ENCODE measurements around the gene ZNF616.

Gene ZNF616

GRCh38 chr19:52120286-52120685 is 19.5 kb downstream of the ZNF616 start:
- no peaks in the 10 kb centered on the region for H3K4me1 ChIP-seq
- peaks cover 98 to 100% (median 100%) of the 10 kb centered on the region in 3 donors for H3K36me3 ChIP-seq
- intact Hi-C loops (cut with DNase I; ENCODE audit: low total_unique reads), result no loop called here
- no peaks in the 10 kb centered on the region for H3K27me3 ChIP-seq
- no peak overlapping the region for H3K4me3 ChIP-seq
- peaks cover 4 to 88% (median 85%) of the 10 kb centered on the region in 3 donors for H3K9me3 ChIP-seq
- no peak for TF ChIP-seq CTCF (IDR thresholded peaks at IDR 0.05)
- DNase-seq, result no peak
- H3K27ac ChIP-seq, result no peak overlapping the region

- no peak overlapping the region for H3K4me3 ChIP-seq
- no peaks in the 10 kb centered on the region for H3K4me1 ChIP-seq
- H3K27me3 ChIP-seq, result no peaks in the 10 kb centered on the region
- TF ChIP-seq CTCF (IDR thresholded peaks at IDR 0.05), result no peak
- H3K27ac ChIP-seq, result no peak overlapping the region
- H3K9me3 ChIP-seq, result peaks cover 12 to 100% (median 98%) of the 10 kb centered on the region in 3 donors
- DNase-seq, result no peak
- intact Hi-C loops (cut with DNase I; ENCODE audit: low total_unique reads), result no loop called here
- H3K36me3 ChIP-seq, result peaks cover 60 to 84% (median 82%) of the 10 kb centered on the region in 3 donors
Measured at GRCh38 chr19:52115526-52116053, 24.1 kb downstream of the ZNF616 start.

GRCh38 chr19:52114691-52115090 is 25.0 kb downstream of the ZNF616 start:
- no peak overlapping the region for H3K27ac ChIP-seq
- no peak for DNase-seq
- peaks cover 51 to 75% (median 73%) of the 10 kb centered on the region in 3 donors for H3K36me3 ChIP-seq
- intact Hi-C loops (cut with DNase I; ENCODE audit: low total_unique reads), result no loop called here
- H3K27me3 ChIP-seq, result no peaks in the 10 kb centered on the region
- no peak for TF ChIP-seq CTCF (IDR thresholded peaks at IDR 0.05)
- peaks cover 12 to 100% (median 96%) of the 10 kb centered on the region in 3 donors for H3K9me3 ChIP-seq
- H3K4me1 ChIP-seq, result no peaks in the 10 kb centered on the region
- no peak overlapping the region for H3K4me3 ChIP-seq

- Histone ChIP-seq H3K27ac (no peak overlapping the region), H3K36me3 (peaks cover 31 to 54% (median 52%) of the 10 kb centered on the region in 3 donors), H3K27me3 (no peaks in the 10 kb centered on the region), H3K9me3 (peaks cover 8 to 100% (median 92%) of the 10 kb centered on the region in 3 donors), H3K4me1 (no peaks in the 10 kb centered on the region), H3K4me3 (no peak overlapping the region)
- TF ChIP-seq CTCF (IDR thresholded peaks at IDR 0.05), result no peak
- intact Hi-C loops (cut with DNase I; ENCODE audit: low total_unique reads), result no loop called here
- no peak for DNase-seq
Measured at GRCh38 chr19:52112624-52113023, 27.1 kb downstream of the ZNF616 start.

- no peak overlapping the region for H3K27ac ChIP-seq
- intact Hi-C loops (cut with DNase I; ENCODE audit: low total_unique reads), result no loop called here
- no peaks in the 10 kb centered on the region for H3K27me3 ChIP-seq
- peaks cover 11 to 98% (median 85%) of the 10 kb centered on the region in 3 donors for H3K9me3 ChIP-seq
- DNase-seq, result no peak
- no peak for TF ChIP-seq CTCF (IDR thresholded peaks at IDR 0.05)
- peaks cover 14 to 35% (median 34%) of the 10 kb centered on the region in 3 donors for H3K36me3 ChIP-seq
- H3K4me3 ChIP-seq, result no peak overlapping the region
- H3K4me1 ChIP-seq, result no peaks in the 10 kb centered on the region
Measured at GRCh38 chr19:52110780-52111179, 29.0 kb downstream of the ZNF616 start.

- Histone ChIP-seq H3K9me3 (peaks cover 3 to 48% (median 17%) of the 10 kb centered on the region in 3 donors), H3K4me3 (no peak overlapping the region), H3K4me1 (no peaks in the 10 kb centered on the region), H3K27ac (no peak overlapping the region), H3K36me3 (no peaks in the 10 kb centered on the region), H3K27me3 (no peaks in the 10 kb centered on the region)
- no peak for DNase-seq
- no peak for TF ChIP-seq CTCF (IDR thresholded peaks at IDR 0.05)
- intact Hi-C loops (cut with DNase I; ENCODE audit: low total_unique reads), result no loop called here
Measured at GRCh38 chr19:52102782-52103181, 37.0 kb downstream of the ZNF616 start.
